Endodermal cell (in vitro differentiated cells): Measurements from ENCODE around the gene ZDHHC11. TPM values are rescaled to one million over a fixed set of nuclear protein-coding genes. Genes with fewer than 3 reads are reported as not detected.
A peak's percentile ranks its signal among the peaks of the same experiment; 100 is the strongest.

Experiments used
- DNase-seq: peaks from one replicate; pipeline ENCODE4 v3.0.0-alpha.2; 2017
- H3K27ac ChIP-seq: 2 replicates; pipeline ENCODE4 v1.5.1; 2013; ENCODE audit warnings: mild to moderate bottlenecking, low read depth, low read length, moderate library complexity
- H3K27me3 ChIP-seq: 2 replicates; pipeline ENCODE4 v1.6.1; 2013; ENCODE audit warnings: mild to moderate bottlenecking, low read length, moderate library complexity; ENCODE audit not compliant: insufficient read depth, control insufficient read depth, poor library complexity, severe bottlenecking
- H3K36me3 ChIP-seq: 2 replicates; pipeline ENCODE4 v1.7.0; 2013; ENCODE audit warnings: mild to moderate bottlenecking, low read length, moderate library complexity; ENCODE audit not compliant: control insufficient read depth, insufficient read depth
- H3K4me1 ChIP-seq: one replicate; pipeline ENCODE4 v1.7.0; 2013; ENCODE audit warnings: low read length; ENCODE audit not compliant: control insufficient read depth, insufficient read depth
- H3K4me3 ChIP-seq: 2 replicates; pipeline ENCODE4 v1.5.1; 2013; ENCODE audit warnings: mild to moderate bottlenecking, low read length, moderate library complexity
- H3K9ac ChIP-seq: 2 replicates; pipeline ENCODE4 v1.6.1; 2013; ENCODE audit warnings: mild to moderate bottlenecking, low read length, moderate library complexity; ENCODE audit not compliant: poor library complexity, severe bottlenecking; ENCODE audit errors: extremely low read depth
- H3K9me3 ChIP-seq: 2 replicates; pipeline ENCODE4 v1.6.1; 2013; ENCODE audit warnings: mild to moderate bottlenecking, low read length, moderate library complexity; ENCODE audit not compliant: control insufficient read depth
- H3K27ac Mint-ChIP-seq: 2 replicates; pipeline ENCODE4 v1.8.0; 2020; ENCODE audit warnings: mixed read lengths
- H3K27me3 Mint-ChIP-seq: 2 replicates; pipeline ENCODE4 v1.8.0; 2021; ENCODE audit warnings: mild to moderate bottlenecking, mixed read lengths; ENCODE audit not compliant: insufficient read depth
- H3K36me3 Mint-ChIP-seq: 2 replicates; pipeline ENCODE4 v1.8.0; 2020; ENCODE audit warnings: low read depth, mixed read lengths
- H3K4me1 Mint-ChIP-seq: 2 replicates; pipeline ENCODE4 v1.8.0; 2020; ENCODE audit warnings: mixed read lengths
- H3K4me3 Mint-ChIP-seq: 2 replicates; pipeline ENCODE4 v1.8.0; 2020; ENCODE audit warnings: mild to moderate bottlenecking, moderate library complexity, mixed read lengths
- H3K9me3 Mint-ChIP-seq: 2 replicates; pipeline ENCODE4 v1.8.0; 2020; ENCODE audit warnings: mild to moderate bottlenecking, mixed read lengths
- CTCF ChIP-seq: fragments of 200-600 bp; sonication (generic); conservative IDR thresholded peaks from 2 replicates; pipeline ENCODE4 v1.5.0; 2021; ENCODE audit warnings: antibody characterized with exemption, mild to moderate bottlenecking
- WGBS, 2 experiments: methylation state at CpG; one replicate each; pipeline versions ENCODE4 v1.1.5 to v1.1.7; 2013; ENCODE audit warnings: missing lambda C conversion rate in 2 of 2, mixed read lengths in 1 of 2; ENCODE audit not compliant: insufficient coverage in 1 of 2, insufficient read length in 1 of 2; 5-methylcytosine and 5-hydroxymethylcytosine counted together
- total RNA-seq, 2 donors: library from RNA; stranded (reverse); fragmentation: NEBNext Ultra II Directional in 1 of 2; extraction: Animal tissue kit (Norgen Biotek cat#: 25700) in 1 of 2; gene quantifications; 2 replicates in 1 of 2; 3 replicates in 1 of 2; pipeline ENCODE4 v1.2.1, GENCODE V29; 2021

ZDHHC11 gene
- total RNA-seq, 2 donors from 2014 or later = 10.6 to 28.9 TPM

GRCh38 chr5:858726-859125, 7.9 kb upstream of the ZDHHC11 start:
- Mint-ChIP-seq H3K4me3 (no peak overlapping the region), H3K9me3 (no peaks in the 10 kb centered on the region), H3K27me3 (no peaks in the 10 kb centered on the region), H3K4me1 (peaks cover 5% of the 10 kb centered on the region), H3K27ac (peak overlapping the region; percentile 85), H3K36me3 (peaks cover 12% of the 10 kb centered on the region)
- WGBS, 2 experiments = 93 to 97% methylated on average over 9 to 11 of the region's 11 CpGs
- no peaks in the 10 kb centered on the region for H3K27me3 ChIP-seq
- peak overlapping the region; percentile 29 for H3K27ac ChIP-seq
- H3K4me1 ChIP-seq = no peaks in the 10 kb centered on the region
- no peak overlapping the region for H3K9ac ChIP-seq
- TF ChIP-seq CTCF = no peak
- no peak overlapping the region for H3K4me3 ChIP-seq
- no peak for DNase-seq
- peaks cover 14% of the 10 kb centered on the region for H3K36me3 ChIP-seq
- H3K9me3 ChIP-seq = no peaks in the 10 kb centered on the region

- H3K4me3 Mint-ChIP-seq = no peak overlapping the region
- no peaks in the 10 kb centered on the region for H3K9me3 ChIP-seq
Measured at GRCh38 chr5:856531-857425, 6.0 kb upstream of the ZDHHC11 start.

More at GRCh38 chr5:856531-857425, 6.0 kb upstream of the ZDHHC11 start:
- Mint-ChIP-seq H3K4me1 (peaks cover 5% of the 10 kb centered on the region), H3K27me3 (no peaks in the 10 kb centered on the region), H3K36me3 (peaks cover 6% of the 10 kb centered on the region), H3K9me3 (no peaks in the 10 kb centered on the region), H3K27ac (no peak overlapping the region)
- WGBS, 2 experiments = 94% methylated on average over 8 to 16 of the region's 16 CpGs
- H3K27ac ChIP-seq = no peak overlapping the region
- no peak for DNase-seq
- TF ChIP-seq CTCF = no peak
- no peaks in the 10 kb centered on the region for H3K27me3 ChIP-seq
- H3K9ac ChIP-seq = no peak overlapping the region
- peaks cover under 1% of the 10 kb centered on the region for H3K36me3 ChIP-seq
- H3K4me3 ChIP-seq = no peak overlapping the region
- no peaks in the 10 kb centered on the region for H3K4me1 ChIP-seq
